HUES6 (cell line): ENCODE measurements around the gene HS6ST1.

ENCODE experiments used
- H3K27ac ChIP-seq: 2 replicates; pipeline ENCODE4 v1.7.0; 2013; ENCODE audit warnings: low read depth, mild to moderate bottlenecking, low read length, inconsistent platforms
- H3K27me3 ChIP-seq: 2 replicates; pipeline ENCODE4 v1.6.1; 2013; ENCODE audit warnings: low read length; ENCODE audit not compliant: control insufficient read depth, insufficient read depth
- H3K36me3 ChIP-seq: 2 replicates; pipeline ENCODE4 v1.6.1; 2013; ENCODE audit warnings: low read length; ENCODE audit not compliant: control insufficient read depth, insufficient read depth
- H3K4me1 ChIP-seq: 2 replicates; pipeline ENCODE4 v1.6.1; 2013; ENCODE audit warnings: low read length; ENCODE audit not compliant: control insufficient read depth, insufficient read depth
- H3K4me3 ChIP-seq: 2 replicates; pipeline ENCODE4 v1.5.1; 2013; ENCODE audit warnings: low read depth, low read length
- H3K9ac ChIP-seq: one replicate; pipeline ENCODE4 v1.6.1; 2013; ENCODE audit warnings: mild to moderate bottlenecking, low read length
- H3K9me3 ChIP-seq: 2 replicates; pipeline ENCODE4 v1.6.1; 2013; ENCODE audit warnings: low read depth, low read length; ENCODE audit not compliant: control insufficient read depth, insufficient read depth

HS6ST1 gene

GRCh38 chr2:128327180-128327964 lies 8.7 kb upstream of the HS6ST1 start:
- Histone ChIP-seq H3K9me3 (peaks cover 12% of the 10 kb centered on the region), H3K9ac (no peak overlapping the region), H3K27me3 (no peaks in the 10 kb centered on the region), H3K4me1 (peaks cover 17% of the 10 kb centered on the region), H3K27ac (no peak overlapping the region), H3K4me3 (no peak overlapping the region), H3K36me3 (no peaks in the 10 kb centered on the region)

GRCh38 chr2:128326346-128326745 lies 7.7 kb upstream of the HS6ST1 start:
- Histone ChIP-seq H3K4me3 (no peak overlapping the region), H3K9ac (no peak overlapping the region), H3K9me3 (peaks cover 2% of the 10 kb centered on the region; the same call in 1 of the 2 replicates), H3K4me1 (peaks cover 21% of the 10 kb centered on the region), H3K27me3 (peaks cover 3% of the 10 kb centered on the region), H3K36me3 (no peaks in the 10 kb centered on the region), H3K27ac (no peak overlapping the region)

GRCh38 chr2:128325611-128326181 lies 7.0 kb upstream of the HS6ST1 start:
- H3K9ac ChIP-seq = no peak overlapping the region
- no peak overlapping the region for H3K27ac ChIP-seq
- H3K27me3 ChIP-seq = peaks cover 10% of the 10 kb centered on the region
- no peaks in the 10 kb centered on the region for H3K9me3 ChIP-seq
- H3K36me3 ChIP-seq = no peaks in the 10 kb centered on the region
- H3K4me1 ChIP-seq = peaks cover 24% of the 10 kb centered on the region
- no peak overlapping the region for H3K4me3 ChIP-seq

GRCh38 chr2:128324897-128325410 lies 6.3 kb upstream of the HS6ST1 start:
- no peaks in the 10 kb centered on the region for H3K36me3 ChIP-seq
- H3K27ac ChIP-seq = no peak overlapping the region
- H3K27me3 ChIP-seq = peaks cover 17% of the 10 kb centered on the region
- H3K4me1 ChIP-seq = peaks cover 31% of the 10 kb centered on the region
- no peak overlapping the region for H3K9ac ChIP-seq
- H3K4me3 ChIP-seq = no peak overlapping the region
- no peaks in the 10 kb centered on the region for H3K9me3 ChIP-seq

- peaks cover 36% of the 10 kb centered on the region for H3K4me1 ChIP-seq
- H3K9me3 ChIP-seq = no peaks in the 10 kb centered on the region
- no peak overlapping the region for H3K4me3 ChIP-seq
- H3K27me3 ChIP-seq = peaks cover 24% of the 10 kb centered on the region
- H3K9ac ChIP-seq = no peak overlapping the region
- no peaks in the 10 kb centered on the region for H3K36me3 ChIP-seq
- H3K27ac ChIP-seq = no peak overlapping the region
These were observed 5.6 kb upstream of the HS6ST1 start for GRCh38 chr2:128324008-128324896.

GRCh38 chr2:128323555-128323931 lies 4.9 kb upstream of the HS6ST1 start:
- H3K27ac ChIP-seq = no peak overlapping the region
- H3K36me3 ChIP-seq = no peaks in the 10 kb centered on the region
- no peaks in the 10 kb centered on the region for H3K9me3 ChIP-seq
- H3K9ac ChIP-seq = no peak overlapping the region
- no peak overlapping the region for H3K4me3 ChIP-seq
- peaks cover 27% of the 10 kb centered on the region for H3K27me3 ChIP-seq
- peaks cover 37% of the 10 kb centered on the region for H3K4me1 ChIP-seq

- Histone ChIP-seq H3K9me3 (no peaks in the 10 kb centered on the region), H3K27me3 (peaks cover 30% of the 10 kb centered on the region), H3K4me3 (peak overlapping the region; percentile 70), H3K9ac (peak overlapping the region; percentile 86), H3K27ac (no peak overlapping the region; the same call in 1 of the 2 replicates), H3K4me1 (peaks cover 37% of the 10 kb centered on the region), H3K36me3 (no peaks in the 10 kb centered on the region)
These were observed 4.3 kb upstream of the HS6ST1 start for GRCh38 chr2:128322715-128323554.

GRCh38 chr2:128321784-128322714 lies 3.4 kb upstream of the HS6ST1 start:
- Histone ChIP-seq H3K36me3 (no peaks in the 10 kb centered on the region), H3K27ac (peak overlapping the region; percentile 71; the same call in 1 of the 2 replicates), H3K4me3 (peak overlapping the region; percentile 70), H3K9ac (peak overlapping the region; percentile 86), H3K27me3 (peaks cover 37% of the 10 kb centered on the region), H3K9me3 (no peaks in the 10 kb centered on the region), H3K4me1 (peaks cover 38% of the 10 kb centered on the region)

GRCh38 chr2:128320906-128321771 lies 2.5 kb upstream of the HS6ST1 start:
- Histone ChIP-seq H3K4me1 (peaks cover 47% of the 10 kb centered on the region), H3K27me3 (peaks cover 37% of the 10 kb centered on the region), H3K9ac (no peak overlapping the region), H3K27ac (no peak overlapping the region), H3K4me3 (peak overlapping the region; percentile 70), H3K36me3 (no peaks in the 10 kb centered on the region), H3K9me3 (no peaks in the 10 kb centered on the region)
